HepG2 (cell line): ENCODE results near the gene SMIM1. TPM values are rescaled to one million over a fixed set of nuclear protein-coding genes. Genes with fewer than 3 reads are reported as not detected.

Source experiments
- HOXA3 ChIP-seq: sonication (generic); formaldehyde crosslinking; IDR thresholded peaks from 2 replicates; pipeline ENCODE4 v1.5.0; 2020; ENCODE audit warnings: missing genetic modification reagents
- NBN ChIP-seq: fragments of 450-650 bp; conservative IDR thresholded peaks from 2 replicates; pipeline ENCODE4 v1.6.1; 2017
- NR3C1 ChIP-seq: sonication (generic); formaldehyde crosslinking; IDR thresholded peaks from 2 replicates; pipeline ENCODE4 v1.4.0; 2020; ENCODE audit warnings: missing genetic modification reagents
- RBM39 ChIP-seq: fragments of 200-400 bp; formaldehyde crosslinking; IDR thresholded peaks from one replicate; pipeline ENCODE4 v1.6.1; 2018; ENCODE audit warnings: antibody characterized with exemption, mild to moderate bottlenecking, low read depth, low read length; ENCODE audit not compliant: poor library complexity, severe bottlenecking
- RFX1 ChIP-seq: fragments of 450-650 bp; IDR thresholded peaks from 2 replicates; pipeline ENCODE4 v1.6.1; 2017
- RFX5 ChIP-seq: IDR thresholded peaks from 2 replicates; pipeline ENCODE4 v1.6.1; 2011; ENCODE audit warnings: low read depth, low read length, improper control_type of control experiment
- TCF7L2 ChIP-seq: IDR thresholded peaks from 2 replicates; pipeline ENCODE4 v1.6.1; 2011; ENCODE audit warnings: mild to moderate bottlenecking, low read depth, low read length, moderate library complexity
- ZFP41 ChIP-seq: sonication (generic); formaldehyde crosslinking; IDR thresholded peaks from 2 replicates; pipeline ENCODE4 v1.4.0; 2020; ENCODE audit warnings: mild to moderate bottlenecking, missing genetic modification reagents, borderline replicate concordance
- ZNF160 ChIP-seq: sonication (generic); formaldehyde crosslinking; IDR thresholded peaks from 2 replicates; pipeline ENCODE4 v1.8.0; 2022; ENCODE audit warnings: mild to moderate bottlenecking, inconsistent platforms, missing genetic modification reagents
- ZNF562 ChIP-seq: sonication (generic); formaldehyde crosslinking; IDR thresholded peaks from 2 replicates; pipeline ENCODE4 v1.8.0; 2022; ENCODE audit warnings: missing genetic modification reagents, borderline replicate concordance
- ZNF589 ChIP-seq: sonication (generic); formaldehyde crosslinking; conservative IDR thresholded peaks from 2 replicates; pipeline ENCODE4 v1.8.0; 2022; ENCODE audit warnings: mild to moderate bottlenecking, moderate library complexity, missing genetic modification reagents
- polyA plus RNA-seq, 8 experiments: library from polyadenylated mRNA; depleted of rRNA in 3 of 8; stranded (reverse) in 7 of 8; unstranded in 1 of 8; fragments of >200 nt; fragmentation: Illumina TruSeq in 4 of 8; extraction: Trizol in 4 of 8; gene quantifications; 2 replicates each; pipeline versions ENCODE4 v1.2.1 to v1.2.3, GENCODE V29; 2011 to 2016; ENCODE audit warnings: low read depth in 4 of 8, missing spikeins in 1 of 8, mixed read lengths in 1 of 8; ENCODE audit not compliant: insufficient read depth in 1 of 8
- total RNA-seq, 5 experiments: library from RNA; depleted of rRNA; stranded (reverse); fragments of >200 nt; fragmentation: Illumina TruSeq; extraction: Trizol; gene quantifications; 2 replicates each; pipeline ENCODE4 v1.2.3, GENCODE V29; 2016; ENCODE audit warnings: low read depth in 1 of 5
- TF ChIP-seq, protein P1 (sequence below), 2 experiments: sonication (generic) in 1 of 2; formaldehyde crosslinking in 1 of 2; IDR thresholded peaks; 2 replicates each; pipeline versions ENCODE4 v1.4.0 to v1.6.1; 2016 to 2020; ENCODE audit warnings: borderline replicate concordance in 1 of 2, low read depth in 1 of 2, mild to moderate bottlenecking in 1 of 2, missing genetic modification reagents in 1 of 2
- TF ChIP-seq, protein P2 (sequence below): sonication (generic); formaldehyde crosslinking; IDR thresholded peaks from 2 replicates; pipeline ENCODE4 v1.4.0; 2020; ENCODE audit warnings: missing genetic modification reagents
- TF ChIP-seq, protein P3 (sequence below): sonication (generic); formaldehyde crosslinking; IDR thresholded peaks from 2 replicates; pipeline ENCODE4 v1.8.0; 2022; ENCODE audit warnings: mild to moderate bottlenecking, missing genetic modification reagents; ENCODE audit not compliant: insufficient replicate concordance
- TF ChIP-seq, protein P4 (sequence below): sonication (generic); formaldehyde crosslinking; IDR thresholded peaks from 2 replicates; pipeline ENCODE4 v1.4.0; 2020; ENCODE audit warnings: missing genetic modification reagents
- TF ChIP-seq, protein P5 (sequence below): sonication (generic); formaldehyde crosslinking; IDR thresholded peaks from 2 replicates; pipeline ENCODE4 v1.4.0; 2020; ENCODE audit warnings: mild to moderate bottlenecking, missing genetic modification reagents, borderline replicate concordance

The SMIM1 gene
- total and polyA plus RNA-seq, 2 of the 13 experiments (the other 11 are each of a cell fraction or from before 2014, with no cell fraction given) = 12.4 to 56.3 TPM

DNA sequence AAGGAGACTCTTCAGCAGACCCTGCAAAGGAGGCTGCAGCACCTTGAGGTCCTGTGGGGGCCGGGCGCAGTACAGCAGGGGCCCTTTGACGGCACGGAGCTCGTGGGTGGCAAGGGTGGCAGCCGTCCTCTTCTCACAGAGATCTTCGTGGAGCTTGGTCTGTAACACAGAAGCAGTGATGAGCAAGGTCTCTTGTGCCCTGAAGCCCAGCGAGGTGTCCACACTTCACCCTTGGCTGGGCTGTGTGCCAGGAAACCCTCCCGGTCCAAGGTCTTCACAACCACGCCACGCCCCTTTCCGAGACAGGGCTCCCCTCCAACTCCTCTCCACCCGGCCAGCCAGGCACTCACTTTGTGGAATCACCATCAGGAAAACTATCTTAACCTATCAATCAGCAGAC, 12.5 kb downstream of the SMIM1 start (continued):
- TF ChIP-seq, protein P1, sequence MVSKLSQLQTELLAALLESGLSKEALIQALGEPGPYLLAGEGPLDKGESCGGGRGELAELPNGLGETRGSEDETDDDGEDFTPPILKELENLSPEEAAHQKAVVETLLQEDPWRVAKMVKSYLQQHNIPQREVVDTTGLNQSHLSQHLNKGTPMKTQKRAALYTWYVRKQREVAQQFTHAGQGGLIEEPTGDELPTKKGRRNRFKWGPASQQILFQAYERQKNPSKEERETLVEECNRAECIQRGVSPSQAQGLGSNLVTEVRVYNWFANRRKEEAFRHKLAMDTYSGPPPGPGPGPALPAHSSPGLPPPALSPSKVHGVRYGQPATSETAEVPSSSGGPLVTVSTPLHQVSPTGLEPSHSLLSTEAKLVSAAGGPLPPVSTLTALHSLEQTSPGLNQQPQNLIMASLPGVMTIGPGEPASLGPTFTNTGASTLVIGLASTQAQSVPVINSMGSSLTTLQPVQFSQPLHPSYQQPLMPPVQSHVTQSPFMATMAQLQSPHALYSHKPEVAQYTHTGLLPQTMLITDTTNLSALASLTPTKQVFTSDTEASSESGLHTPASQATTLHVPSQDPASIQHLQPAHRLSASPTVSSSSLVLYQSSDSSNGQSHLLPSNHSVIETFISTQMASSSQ (IDR thresholded peaks at IDR 0.05; ENCODE audit: low read depth) = no peak
- TF ChIP-seq, protein P1 (CRISPR knock-in tag; IDR thresholded peaks at IDR 0.05; ENCODE audit: borderline replicate concordance) = no peak
- no peak for TF ChIP-seq NR3C1
- TF ChIP-seq, protein P2, sequence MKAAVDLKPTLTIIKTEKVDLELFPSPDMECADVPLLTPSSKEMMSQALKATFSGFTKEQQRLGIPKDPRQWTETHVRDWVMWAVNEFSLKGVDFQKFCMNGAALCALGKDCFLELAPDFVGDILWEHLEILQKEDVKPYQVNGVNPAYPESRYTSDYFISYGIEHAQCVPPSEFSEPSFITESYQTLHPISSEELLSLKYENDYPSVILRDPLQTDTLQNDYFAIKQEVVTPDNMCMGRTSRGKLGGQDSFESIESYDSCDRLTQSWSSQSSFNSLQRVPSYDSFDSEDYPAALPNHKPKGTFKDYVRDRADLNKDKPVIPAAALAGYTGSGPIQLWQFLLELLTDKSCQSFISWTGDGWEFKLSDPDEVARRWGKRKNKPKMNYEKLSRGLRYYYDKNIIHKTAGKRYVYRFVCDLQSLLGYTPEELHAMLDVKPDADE = no peak
- TF ChIP-seq, protein P3, sequence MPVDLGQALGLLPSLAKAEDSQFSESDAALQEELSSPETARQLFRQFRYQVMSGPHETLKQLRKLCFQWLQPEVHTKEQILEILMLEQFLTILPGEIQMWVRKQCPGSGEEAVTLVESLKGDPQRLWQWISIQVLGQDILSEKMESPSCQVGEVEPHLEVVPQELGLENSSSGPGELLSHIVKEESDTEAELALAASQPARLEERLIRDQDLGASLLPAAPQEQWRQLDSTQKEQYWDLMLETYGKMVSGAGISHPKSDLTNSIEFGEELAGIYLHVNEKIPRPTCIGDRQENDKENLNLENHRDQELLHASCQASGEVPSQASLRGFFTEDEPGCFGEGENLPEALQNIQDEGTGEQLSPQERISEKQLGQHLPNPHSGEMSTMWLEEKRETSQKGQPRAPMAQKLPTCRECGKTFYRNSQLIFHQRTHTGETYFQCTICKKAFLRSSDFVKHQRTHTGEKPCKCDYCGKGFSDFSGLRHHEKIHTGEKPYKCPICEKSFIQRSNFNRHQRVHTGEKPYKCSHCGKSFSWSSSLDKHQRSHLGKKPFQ (CRISPR knock-in tag) = no peak
- no peak for TF ChIP-seq RBM39
- no peak for TF ChIP-seq ZNF562 (CRISPR knock-in tag)
- no peak for TF ChIP-seq NBN
- TF ChIP-seq ZFP41 (CRISPR knock-in tag) = no peak
- peak; percentile 23; the same call in 1 of the 2 replicates for TF ChIP-seq HOXA3 (CRISPR knock-in tag)
- no peak for TF ChIP-seq ZNF589 (CRISPR knock-in tag)
- TF ChIP-seq ZNF160 (CRISPR knock-in tag) = no peak
- TF ChIP-seq, protein P4, sequence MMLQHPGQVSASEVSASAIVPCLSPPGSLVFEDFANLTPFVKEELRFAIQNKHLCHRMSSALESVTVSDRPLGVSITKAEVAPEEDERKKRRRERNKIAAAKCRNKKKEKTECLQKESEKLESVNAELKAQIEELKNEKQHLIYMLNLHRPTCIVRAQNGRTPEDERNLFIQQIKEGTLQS = no peak
- TF ChIP-seq RFX5 = no peak
- no peak for TF ChIP-seq RFX1
- TF ChIP-seq, protein P5, sequence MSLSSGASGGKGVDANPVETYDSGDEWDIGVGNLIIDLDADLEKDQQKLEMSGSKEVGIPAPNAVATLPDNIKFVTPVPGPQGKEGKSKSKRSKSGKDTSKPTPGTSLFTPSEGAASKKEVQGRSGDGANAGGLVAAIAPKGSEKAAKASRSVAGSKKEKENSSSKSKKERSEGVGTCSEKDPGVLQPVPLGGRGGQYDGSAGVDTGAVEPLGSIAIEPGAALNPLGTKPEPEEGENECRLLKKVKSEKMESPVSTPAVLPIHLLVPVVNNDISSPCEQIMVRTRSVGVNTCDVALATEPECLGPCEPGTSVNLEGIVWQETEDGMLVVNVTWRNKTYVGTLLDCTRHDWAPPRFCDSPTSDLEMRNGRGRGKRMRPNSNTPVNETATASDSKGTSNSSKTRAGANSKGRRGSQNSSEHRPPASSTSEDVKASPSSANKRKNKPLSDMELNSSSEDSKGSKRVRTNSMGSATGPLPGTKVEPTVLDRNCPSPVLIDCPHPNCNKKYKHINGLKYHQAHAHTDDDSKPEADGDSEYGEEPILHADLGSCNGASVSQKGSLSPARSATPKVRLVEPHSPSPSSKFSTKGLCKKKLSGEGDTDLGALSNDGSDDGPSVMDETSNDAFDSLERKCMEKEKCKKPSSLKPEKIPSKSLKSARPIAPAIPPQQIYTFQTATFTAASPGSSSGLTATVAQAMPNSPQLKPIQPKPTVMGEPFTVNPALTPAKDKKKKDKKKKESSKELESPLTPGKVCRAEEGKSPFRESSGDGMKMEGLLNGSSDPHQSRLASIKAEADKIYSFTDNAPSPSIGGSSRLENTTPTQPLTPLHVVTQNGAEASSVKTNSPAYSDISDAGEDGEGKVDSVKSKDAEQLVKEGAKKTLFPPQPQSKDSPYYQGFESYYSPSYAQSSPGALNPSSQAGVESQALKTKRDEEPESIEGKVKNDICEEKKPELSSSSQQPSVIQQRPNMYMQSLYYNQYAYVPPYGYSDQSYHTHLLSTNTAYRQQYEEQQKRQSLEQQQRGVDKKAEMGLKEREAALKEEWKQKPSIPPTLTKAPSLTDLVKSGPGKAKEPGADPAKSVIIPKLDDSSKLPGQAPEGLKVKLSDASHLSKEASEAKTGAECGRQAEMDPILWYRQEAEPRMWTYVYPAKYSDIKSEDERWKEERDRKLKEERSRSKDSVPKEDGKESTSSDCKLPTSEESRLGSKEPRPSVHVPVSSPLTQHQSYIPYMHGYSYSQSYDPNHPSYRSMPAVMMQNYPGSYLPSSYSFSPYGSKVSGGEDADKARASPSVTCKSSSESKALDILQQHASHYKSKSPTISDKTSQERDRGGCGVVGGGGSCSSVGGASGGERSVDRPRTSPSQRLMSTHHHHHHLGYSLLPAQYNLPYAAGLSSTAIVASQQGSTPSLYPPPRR (CRISPR knock-in tag) = no peak
- no peak for TF ChIP-seq TCF7L2
